ENCODE measurements around the gene KRT76.

KRT76 gene

GRCh38 chr12:52776913-52777395, at the start of gene KRT76:
TSS of gene KRT76 (minus strand) at chr12:52777345. CDS start at chr12:52777291, 54 bp downstream.
- FAIRE-seq (no peak), DNase-seq (ENCODE audit: low spot score) (no peak)

GRCh38 chr12:52825961-52826360, 48.8 kb upstream of the KRT76 start:
- DNase-seq (ENCODE audit: low spot score) (no peak), FAIRE-seq (no peak)

DNA sequence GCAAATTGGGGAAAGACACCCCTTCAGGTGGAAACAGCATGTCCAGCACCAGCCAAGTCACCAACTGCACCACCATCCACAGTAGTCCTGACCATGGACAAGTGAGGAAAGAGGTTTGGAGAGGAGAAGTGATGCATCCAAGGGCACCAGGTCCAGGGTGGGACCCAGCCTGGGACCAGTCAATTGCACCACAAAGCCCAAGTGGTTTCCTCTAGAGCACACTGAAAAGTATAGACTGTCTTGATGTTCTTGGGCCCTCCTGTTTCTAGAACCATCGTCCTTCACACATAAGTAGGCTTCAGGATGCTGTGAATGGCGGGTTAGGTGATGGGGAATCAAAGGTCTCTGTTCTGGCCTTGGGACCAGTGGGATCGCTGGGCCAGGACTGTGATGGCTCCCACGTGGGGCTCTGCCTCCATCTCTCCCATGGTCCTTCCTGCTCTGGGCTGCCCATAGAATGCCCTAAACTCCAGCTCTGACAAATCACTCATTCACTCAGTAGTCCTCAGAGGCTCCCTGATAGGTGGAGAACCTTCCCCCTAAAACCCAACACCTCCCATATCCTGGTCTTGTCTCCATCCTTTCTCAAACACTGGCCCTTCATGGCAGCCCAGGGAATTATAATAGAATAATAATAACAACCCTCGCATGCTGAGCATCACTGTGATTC, 47.7 kb upstream of the KRT76 start:
- no peak for FAIRE-seq
- no peak for DNase-seq (ENCODE audit: low spot score)

DNA sequence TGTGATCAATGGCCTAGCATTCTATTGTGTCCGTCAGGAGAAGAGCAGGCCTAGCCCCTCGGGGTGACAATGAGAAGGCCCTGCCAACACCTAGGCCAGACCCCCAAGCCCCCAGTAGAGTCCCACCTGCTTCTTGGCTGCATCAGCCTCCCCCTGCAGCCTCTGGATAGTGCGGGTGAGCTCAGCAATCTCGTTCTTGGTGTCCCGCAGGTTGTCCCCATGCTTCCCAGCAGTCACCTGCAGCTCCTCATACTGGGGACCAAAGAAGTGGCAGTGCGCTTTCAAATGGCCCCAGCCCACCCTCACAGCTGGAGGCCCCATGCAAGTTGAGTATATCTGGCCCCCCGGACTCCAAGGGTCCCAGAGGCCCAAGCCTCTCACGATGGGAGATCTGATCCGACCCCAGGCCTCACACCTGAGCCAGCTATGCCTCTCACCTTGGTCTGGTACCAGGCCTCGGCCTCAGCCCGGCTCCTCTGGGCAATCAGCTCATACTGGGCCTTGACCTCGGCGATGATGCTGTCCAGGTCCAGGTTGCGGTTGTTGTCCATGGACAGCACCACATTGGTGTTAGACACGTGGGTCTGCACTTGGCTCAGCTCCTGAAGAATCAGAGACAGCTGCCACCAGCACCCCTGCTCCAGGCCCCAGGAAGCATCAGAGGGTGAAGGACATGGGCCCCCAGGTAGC, 46.8 kb upstream of the KRT76 start:
- FAIRE-seq (no peak), DNase-seq (ENCODE audit: low spot score) (no peak)

- no peak for FAIRE-seq
- DNase-seq (ENCODE audit: low spot score), result no peak
These were observed 45.8 kb upstream of the KRT76 start for GRCh38 chr12:52822771-52823510.

- DNase-seq (ENCODE audit: low spot score), result no peak
- no peak for FAIRE-seq
These were observed 44.9 kb upstream of the KRT76 start for GRCh38 chr12:52821826-52822660.

GRCh38 chr12:52821071-52821730, 44.1 kb upstream of the KRT76 start:
- no peak for FAIRE-seq
- DNase-seq (ENCODE audit: low spot score), result no peak

GRCh38 chr12:52820521-52820920, 43.4 kb upstream of the KRT76 start:
- no peak for FAIRE-seq
- DNase-seq (ENCODE audit: low spot score), result no peak

GRCh38 chr12:52819731-52820510, 42.8 kb upstream of the KRT76 start:
- FAIRE-seq, result no peak
- no peak for DNase-seq (ENCODE audit: low spot score)

DNA sequence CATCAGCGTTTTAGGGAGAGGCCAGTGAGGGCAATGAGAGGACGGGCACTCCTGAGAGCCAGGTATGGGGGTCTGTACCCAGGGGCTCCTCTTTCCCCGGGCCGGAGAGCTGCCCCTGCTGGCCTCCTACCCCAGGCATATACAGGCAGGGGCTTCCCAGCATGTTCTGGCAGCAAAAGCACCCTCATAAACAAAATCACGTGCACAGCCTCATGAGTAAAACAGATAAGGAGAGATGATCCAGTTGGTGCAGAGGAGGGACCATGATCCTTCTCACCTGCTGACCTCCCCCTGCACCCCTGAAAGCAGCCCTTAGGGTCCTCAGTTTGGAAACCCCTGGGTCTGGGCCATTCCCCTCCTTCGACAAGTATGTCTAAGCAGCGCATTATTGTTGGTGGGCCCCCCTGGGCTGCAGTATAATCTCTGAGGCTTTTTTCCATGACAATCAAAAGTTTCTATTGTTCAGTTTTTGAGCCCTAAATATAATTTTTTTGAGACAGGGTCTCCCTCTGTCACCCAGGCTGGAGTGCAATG, 41.8 kb upstream of the KRT76 start:
- DNase-seq (ENCODE audit: low spot score) (no peak), FAIRE-seq (no peak)

- no peak for FAIRE-seq
These were observed 41.2 kb upstream of the KRT76 start for GRCh38 chr12:52818388-52818787.

DNA sequence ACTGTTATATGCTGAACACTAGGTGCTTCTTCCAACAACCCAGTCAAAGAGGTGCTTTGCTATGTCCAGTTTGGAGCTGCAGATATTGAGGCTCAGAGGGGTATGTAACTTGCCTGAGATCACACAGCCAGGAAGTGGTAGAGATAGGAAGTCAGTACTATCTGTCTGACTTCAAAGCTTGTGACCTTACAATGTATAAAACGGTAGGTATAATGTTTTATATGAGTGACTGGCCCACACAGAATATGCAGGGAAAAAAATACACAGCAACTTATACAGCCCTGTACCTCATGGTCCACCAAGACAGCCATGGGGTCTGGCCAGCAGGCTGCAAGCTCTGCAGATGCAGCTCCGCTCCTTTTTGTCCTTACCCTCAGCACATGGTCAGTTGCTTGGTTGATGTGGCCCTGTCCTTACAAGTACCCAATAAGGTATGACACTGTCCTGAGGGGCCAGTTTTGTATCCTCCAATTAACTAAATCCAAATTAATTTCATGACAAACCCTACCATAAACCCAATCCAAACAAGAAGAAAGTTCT, 40.6 kb upstream of the KRT76 start:
- DNase-seq (ENCODE audit: low spot score), result no peak
- no peak for FAIRE-seq

More at GRCh38 chr12:52818388-52818787, 41.2 kb upstream of the KRT76 start:
- no peak for DNase-seq (ENCODE audit: low spot score)

DNA sequence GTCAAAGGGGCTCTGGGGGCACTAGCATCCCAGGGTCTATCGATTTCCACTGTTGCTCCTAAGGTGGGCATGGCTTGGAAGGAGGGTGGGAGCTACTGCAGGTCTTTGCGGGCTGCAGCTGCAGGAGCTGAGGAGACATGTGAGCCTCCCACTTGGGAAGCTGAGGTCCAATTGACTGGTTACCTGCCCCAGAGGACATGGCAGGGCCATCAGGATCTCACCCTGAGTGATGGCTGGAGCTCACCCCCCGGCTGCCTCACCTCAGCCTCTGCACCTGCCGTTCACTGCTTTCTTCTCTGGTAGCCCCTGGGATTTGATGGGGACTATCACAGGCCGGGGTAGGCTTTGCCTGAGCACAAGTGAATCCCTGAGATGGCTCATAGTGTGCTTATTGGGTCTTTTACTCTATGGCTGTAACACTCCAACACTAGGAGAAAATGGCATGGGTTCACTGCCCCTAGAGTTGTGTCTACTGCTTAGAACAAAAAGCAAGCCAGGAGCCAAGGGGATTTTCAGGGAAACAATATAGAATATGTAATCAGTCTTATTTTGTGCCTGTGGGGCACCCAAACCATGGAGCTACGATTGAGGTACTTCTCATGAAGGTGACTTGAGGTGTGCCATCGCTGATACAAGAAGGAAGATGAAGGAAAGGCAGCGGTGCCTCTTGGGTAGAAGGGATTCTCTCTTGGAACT, 40.0 kb upstream of the KRT76 start:
- DNase-seq (ENCODE audit: low spot score), result no peak
- FAIRE-seq, result no peak

DNA sequence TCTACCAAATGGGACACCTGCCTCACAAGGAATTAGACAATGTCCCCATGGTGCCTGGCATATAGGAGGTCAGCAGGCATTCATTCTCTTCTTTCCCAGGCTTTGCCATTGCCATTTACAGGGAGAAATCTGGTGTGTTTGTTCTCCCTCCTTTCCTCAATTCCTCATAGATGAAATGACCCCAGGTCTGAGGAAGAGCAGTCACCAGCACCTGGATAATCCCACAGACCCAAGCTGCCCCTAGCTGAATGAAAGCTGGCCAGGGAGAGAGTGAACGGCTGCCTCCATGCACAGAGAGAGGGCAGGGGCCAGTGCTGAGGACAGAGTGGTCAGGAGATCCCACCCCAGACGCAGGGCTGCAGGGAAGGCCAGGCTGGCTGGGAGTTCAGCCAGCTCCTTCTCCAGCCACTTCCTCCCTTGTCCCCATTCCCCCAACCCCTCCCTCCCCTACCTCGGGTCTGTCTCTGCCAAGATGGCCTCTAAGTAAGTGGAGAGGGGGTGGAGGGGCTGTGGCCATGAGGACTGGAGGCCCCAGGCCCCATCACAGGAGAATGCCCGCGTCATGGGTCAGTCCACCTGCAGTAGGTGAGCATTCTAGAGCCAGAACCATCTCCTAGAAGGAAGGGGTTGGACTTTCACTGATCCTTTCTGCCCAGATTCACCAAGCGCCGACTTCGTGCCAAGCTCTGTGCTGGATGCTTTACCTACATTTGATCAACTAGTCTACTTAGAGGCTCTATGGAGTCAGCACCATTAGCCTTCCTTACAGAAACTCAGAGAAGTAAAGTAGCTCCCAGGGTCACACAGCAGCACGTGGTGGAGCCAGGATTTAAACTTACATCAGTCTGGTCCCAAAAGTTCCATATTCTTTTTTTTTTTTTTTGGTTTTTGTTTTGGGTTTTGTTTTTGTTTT, 38.8 kb upstream of the KRT76 start:
- no peak for FAIRE-seq

GRCh38 chr12:52815161-52815560, 38.0 kb upstream of the KRT76 start:
- FAIRE-seq, result no peak
- no peak for DNase-seq (ENCODE audit: low spot score)

More for the DNA sequence above, 38.8 kb upstream of the KRT76 start:
- DNase-seq (ENCODE audit: low spot score), result no peak

DNA sequence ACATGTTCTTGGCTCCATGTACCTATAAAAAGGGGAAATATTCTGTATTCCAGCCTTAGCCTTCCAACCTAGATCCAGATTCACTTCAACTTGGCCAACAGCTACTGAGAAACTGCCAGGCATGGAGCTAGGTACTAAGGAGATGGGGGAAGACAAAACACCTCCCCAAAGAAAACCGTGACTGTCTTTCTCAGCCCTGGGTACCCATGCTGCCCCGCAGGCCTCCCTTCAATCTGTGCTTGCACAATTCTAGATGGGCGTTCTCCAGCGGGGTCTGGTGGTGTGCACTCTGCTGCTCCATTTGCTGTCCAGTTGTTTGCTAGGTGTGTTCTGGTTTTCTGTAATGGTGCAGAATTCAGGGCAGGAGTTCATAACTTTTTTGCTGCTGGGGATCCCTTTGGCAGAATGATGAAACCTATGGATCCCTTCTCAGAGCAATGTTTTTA, 37.6 kb upstream of the KRT76 start:
- no peak for FAIRE-seq
- DNase-seq (ENCODE audit: low spot score), result no peak

DNA sequence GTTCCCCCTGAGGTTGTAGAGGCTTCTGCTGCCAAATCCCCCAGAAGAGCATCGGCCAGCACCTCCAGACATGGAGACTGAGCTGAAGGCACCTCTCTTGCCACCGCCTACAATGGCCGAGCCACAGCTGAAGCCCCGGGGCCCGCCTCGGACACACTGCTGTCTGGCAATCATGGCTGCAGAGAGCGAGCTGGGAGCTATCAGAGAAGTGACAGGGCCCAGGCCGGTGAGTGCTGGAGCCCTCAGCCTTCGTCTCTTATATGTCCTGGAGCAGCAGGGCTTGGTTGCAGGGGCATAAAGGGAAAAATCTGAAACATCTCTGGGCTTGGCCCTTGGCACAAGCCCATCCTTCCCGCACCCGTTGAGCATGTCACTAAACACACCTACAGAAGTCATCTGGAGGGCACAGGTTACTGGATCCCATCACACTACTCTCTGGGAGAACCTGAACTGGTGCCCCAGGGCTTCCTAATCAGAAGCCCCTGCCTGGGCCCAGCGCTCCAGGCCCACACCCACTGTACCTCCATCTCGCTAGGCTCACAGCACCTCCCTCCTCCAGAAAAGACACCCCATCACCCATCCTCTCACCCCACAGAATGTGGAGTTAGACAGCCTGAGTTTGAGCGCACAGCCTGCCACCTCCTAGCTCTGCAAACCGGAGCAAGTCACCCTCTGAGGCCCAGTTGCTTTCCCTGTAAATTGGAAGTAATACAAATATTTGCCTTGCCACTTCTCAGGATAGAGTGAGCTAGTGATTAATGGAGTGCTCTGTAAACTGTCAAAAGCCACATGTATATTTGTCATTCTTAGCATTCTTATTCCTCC, 37.0 kb upstream of the KRT76 start, which contains the start of gene KRT4:
TSS of gene KRT4 (minus strand) at position 232 of the 825 bp plus-strand sequence. CDS start at position 174, 58 bp downstream.
- FAIRE-seq (no peak), DNase-seq (ENCODE audit: low spot score) (no peak)
